H9 (cell line): ENCODE results near the gene DIP2C. TPM values are rescaled to one million over a fixed set of nuclear protein-coding genes. Genes with fewer than 3 reads are reported as not detected.

Source experiments
- DNase-seq: peaks from one replicate; pipeline ENCODE4 v3.0.0-alpha.2; 2017
- H2AFZ ChIP-seq: one replicate; pipeline ENCODE4 v1.6.1; 2013; ENCODE audit warnings: mild to moderate bottlenecking, low read length, control low read depth, moderate library complexity
- H2AK5ac ChIP-seq: 2 replicates; pipeline ENCODE4 v1.6.1; 2013; ENCODE audit warnings: low read length, control low read depth, mixed read lengths; ENCODE audit not compliant: insufficient read length
- H2BK120ac ChIP-seq: one replicate; pipeline ENCODE4 v1.6.1; 2013; ENCODE audit warnings: low read depth, mild to moderate bottlenecking, low read length, control low read depth, inconsistent platforms; ENCODE audit not compliant: poor library complexity, severe bottlenecking
- H2BK12ac ChIP-seq: 2 replicates; pipeline ENCODE4 v1.6.1; 2013; ENCODE audit warnings: low read length, control low read depth, mixed read lengths, low read depth; ENCODE audit not compliant: insufficient read length
- H2BK15ac ChIP-seq: 2 replicates; pipeline ENCODE4 v1.6.1; 2013; ENCODE audit warnings: low read depth, low read length, control low read depth
- H2BK20ac ChIP-seq: one replicate; pipeline ENCODE4 v1.6.1; 2013; ENCODE audit warnings: low read depth, mild to moderate bottlenecking, low read length, control low read depth, inconsistent platforms; ENCODE audit not compliant: poor library complexity, severe bottlenecking
- H2BK5ac ChIP-seq: 2 replicates; pipeline ENCODE4 v1.6.1; 2013; ENCODE audit warnings: low read length, control low read depth, mixed read lengths; ENCODE audit not compliant: insufficient read length
- H3K14ac ChIP-seq: 2 replicates; pipeline ENCODE4 v1.6.1; 2013; ENCODE audit warnings: low read length, control low read depth; ENCODE audit not compliant: insufficient read depth
- H3K18ac ChIP-seq: 2 replicates; pipeline ENCODE4 v1.6.1; 2013; ENCODE audit warnings: low read depth, mild to moderate bottlenecking, mixed read lengths, low read length, control low read depth; ENCODE audit not compliant: insufficient read length
- H3K23ac ChIP-seq: 2 replicates; pipeline ENCODE4 v1.6.1; 2013; ENCODE audit warnings: low read length, control low read depth, mixed read lengths, low read depth; ENCODE audit not compliant: insufficient read length
- H3K23me2 ChIP-seq: 2 replicates; pipeline ENCODE4 v1.6.1; 2013; ENCODE audit warnings: low read depth, mild to moderate bottlenecking, mixed read lengths, low read length, control low read depth; ENCODE audit not compliant: insufficient read length, poor library complexity, severe bottlenecking
- H3K27ac ChIP-seq: 2 replicates; pipeline ENCODE4 v1.5.1; 2013; ENCODE audit warnings: low read length, control low read depth, mixed read lengths, low read depth; ENCODE audit not compliant: insufficient read length
- H3K27me3 ChIP-seq: 2 replicates; pipeline ENCODE4 v1.6.1; 2013; ENCODE audit warnings: low read length, control low read depth, inconsistent platforms; ENCODE audit not compliant: insufficient read depth
- H3K4ac ChIP-seq: 2 replicates; pipeline ENCODE4 v1.6.1; 2013; ENCODE audit warnings: low read depth, mild to moderate bottlenecking, control low read depth, inconsistent platforms, low read length, moderate library complexity
- H3K4me1 ChIP-seq: 2 replicates; pipeline ENCODE4 v1.6.1; 2013; ENCODE audit warnings: low read length, control low read depth, inconsistent platforms; ENCODE audit not compliant: insufficient read depth
- H3K4me2 ChIP-seq: 2 replicates; pipeline ENCODE4 v1.6.1; 2013; ENCODE audit warnings: low read length, control low read depth, mixed read lengths; ENCODE audit not compliant: insufficient read length, insufficient read depth
- H3K56ac ChIP-seq: 2 replicates; pipeline ENCODE4 v1.6.1; 2013; ENCODE audit warnings: low read depth, mild to moderate bottlenecking, mixed read lengths, low read length, control low read depth; ENCODE audit not compliant: insufficient read length
- H3K79me1 ChIP-seq: 2 replicates; pipeline ENCODE4 v1.6.1; 2013; ENCODE audit warnings: low read depth, mild to moderate bottlenecking, moderate library complexity, low read length, control low read depth, inconsistent platforms; ENCODE audit not compliant: insufficient read depth, poor library complexity, severe bottlenecking
- H3K79me2 ChIP-seq: 2 replicates; pipeline ENCODE4 v1.6.1; 2013; ENCODE audit warnings: low read length, control low read depth, inconsistent platforms; ENCODE audit not compliant: insufficient read depth
- H3K9ac ChIP-seq: 2 replicates; pipeline ENCODE4 v1.6.1; 2013; ENCODE audit warnings: low read length, control low read depth, mixed read lengths; ENCODE audit not compliant: insufficient read length; ENCODE audit errors: extremely low read depth
- H3K9me3 ChIP-seq: one replicate; pipeline ENCODE4 v1.6.1; 2013; ENCODE audit warnings: low read depth, low read length, inconsistent platforms; ENCODE audit not compliant: control insufficient read depth
- H3T11ph ChIP-seq: one replicate; pipeline ENCODE4 v1.6.1; 2013; ENCODE audit warnings: mild to moderate bottlenecking, low read length, control low read depth, inconsistent platforms
- H4K20me1 ChIP-seq: one replicate; pipeline ENCODE4 v1.6.1; 2013; ENCODE audit not compliant: control insufficient read depth, insufficient read length, insufficient read depth
- H4K5ac ChIP-seq: 2 replicates; pipeline ENCODE4 v1.6.1; 2013; ENCODE audit warnings: low read depth, mild to moderate bottlenecking, mixed read lengths, low read length, control low read depth; ENCODE audit not compliant: insufficient read length
- H4K8ac ChIP-seq: replicated peaks from 2 replicates; pipeline ENCODE4 v1.6.1; 2013; ENCODE audit warnings: low read length, control low read depth, mixed read lengths, low read depth; ENCODE audit not compliant: insufficient read length
- H4K91ac ChIP-seq: 2 replicates; pipeline ENCODE4 v1.6.1; 2013; ENCODE audit warnings: low read depth, mild to moderate bottlenecking, moderate library complexity, mixed read lengths, low read length, control low read depth; ENCODE audit not compliant: insufficient read length
- H3K27ac Mint-ChIP-seq, 3 experiments: 2 replicates in 2 of 3; 3 replicates in 1 of 3; pipeline ENCODE4 v1.8.0; 2020 to 2021; ENCODE audit warnings: mixed read lengths in 3 of 3, mild to moderate bottlenecking in 1 of 3, moderate library complexity in 1 of 3
- H3K27me3 Mint-ChIP-seq: 2 replicates; pipeline ENCODE4 v1.8.0; 2021; ENCODE audit warnings: low read depth, mild to moderate bottlenecking, moderate library complexity, mixed read lengths
- H3K36me3 Mint-ChIP-seq, 3 experiments: 2 replicates in 2 of 3; 3 replicates in 1 of 3; pipeline ENCODE4 v1.8.0; 2020 to 2021; ENCODE audit warnings: low read depth in 3 of 3, mixed read lengths in 3 of 3; ENCODE audit not compliant: insufficient read depth in 1 of 3
- H3K4me1 Mint-ChIP-seq, 2 experiments: 2 replicates each; pipeline ENCODE4 v1.8.0; 2020; ENCODE audit warnings: mixed read lengths in 2 of 2
- H3K4me3 Mint-ChIP-seq, 2 experiments: 2 replicates in 1 of 2; 3 replicates in 1 of 2; pipeline ENCODE4 v1.8.0; 2020 to 2021; ENCODE audit warnings: mild to moderate bottlenecking in 2 of 2, mixed read lengths in 2 of 2, moderate library complexity in 1 of 2
- H3K9me3 Mint-ChIP-seq, 2 experiments: 2 replicates in 1 of 2; 3 replicates in 1 of 2; pipeline ENCODE4 v1.8.0; 2020; ENCODE audit warnings: mild to moderate bottlenecking in 2 of 2, mixed read lengths in 2 of 2, moderate library complexity in 1 of 2
- whole genome bisulfite sequencing: extraction: QIAGEN DNeasy Blood & Tissue Kit; methylation state at CpG from one replicate; pipeline ENCODE4 v1.1.7; 2013; ENCODE audit warnings: missing lambda C conversion rate, low lambda C conversion rate, mixed read lengths; ENCODE audit not compliant: insufficient read length; ENCODE audit errors: extremely low coverage; 5-methylcytosine and 5-hydroxymethylcytosine counted together
- total RNA-seq: library from RNA; stranded (reverse); gene quantifications from 2 replicates; pipeline ENCODE4 v1.2.1, GENCODE V29; 2021
- TF ChIP-seq, protein P1 (sequence below): fragments of 200-600 bp; sonication (generic); conservative IDR thresholded peaks from 3 replicates; pipeline ENCODE4 v1.8.0; 2021; ENCODE audit warnings: antibody characterized with exemption, mild to moderate bottlenecking

The DIP2C gene
- total RNA-seq, 1 experiment from 2014 or later, result 7.9 TPM

DNA sequence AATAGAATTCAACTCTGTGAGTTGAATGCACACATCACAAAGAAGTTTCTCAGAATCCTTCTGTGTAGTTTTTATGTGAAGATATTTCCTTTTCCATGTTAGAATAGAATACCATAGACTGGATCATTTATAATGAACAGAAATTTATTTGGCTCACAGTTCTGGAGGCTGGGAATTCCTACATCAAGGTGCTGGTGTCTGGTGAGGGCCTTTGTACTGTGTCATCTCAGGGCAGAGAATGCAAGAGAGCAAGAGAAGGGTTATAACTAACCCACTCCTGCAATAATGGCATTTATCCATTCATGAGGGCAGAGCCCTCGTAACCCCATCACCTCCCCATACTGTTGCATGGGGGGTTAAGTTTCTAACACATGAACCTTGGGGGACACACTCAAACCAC, 18.4 kb upstream of the DIP2C start:
- H3T11ph ChIP-seq, result no peak overlapping the region
- no peaks in the 10 kb centered on the region for H3K4me1 ChIP-seq
- no peak overlapping the region for H3K9ac ChIP-seq
- H3K79me1 ChIP-seq, result no peaks in the 10 kb centered on the region
- TF ChIP-seq, protein P1, sequence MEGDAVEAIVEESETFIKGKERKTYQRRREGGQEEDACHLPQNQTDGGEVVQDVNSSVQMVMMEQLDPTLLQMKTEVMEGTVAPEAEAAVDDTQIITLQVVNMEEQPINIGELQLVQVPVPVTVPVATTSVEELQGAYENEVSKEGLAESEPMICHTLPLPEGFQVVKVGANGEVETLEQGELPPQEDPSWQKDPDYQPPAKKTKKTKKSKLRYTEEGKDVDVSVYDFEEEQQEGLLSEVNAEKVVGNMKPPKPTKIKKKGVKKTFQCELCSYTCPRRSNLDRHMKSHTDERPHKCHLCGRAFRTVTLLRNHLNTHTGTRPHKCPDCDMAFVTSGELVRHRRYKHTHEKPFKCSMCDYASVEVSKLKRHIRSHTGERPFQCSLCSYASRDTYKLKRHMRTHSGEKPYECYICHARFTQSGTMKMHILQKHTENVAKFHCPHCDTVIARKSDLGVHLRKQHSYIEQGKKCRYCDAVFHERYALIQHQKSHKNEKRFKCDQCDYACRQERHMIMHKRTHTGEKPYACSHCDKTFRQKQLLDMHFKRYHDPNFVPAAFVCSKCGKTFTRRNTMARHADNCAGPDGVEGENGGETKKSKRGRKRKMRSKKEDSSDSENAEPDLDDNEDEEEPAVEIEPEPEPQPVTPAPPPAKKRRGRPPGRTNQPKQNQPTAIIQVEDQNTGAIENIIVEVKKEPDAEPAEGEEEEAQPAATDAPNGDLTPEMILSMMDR, result no peak
- H2BK20ac ChIP-seq, result no peak overlapping the region
- no peak overlapping the region for H4K5ac ChIP-seq
- H3K4me2 ChIP-seq, result no peak overlapping the region
- no peak overlapping the region for H3K4ac ChIP-seq
- H4K20me1 ChIP-seq, result no peaks in the 10 kb centered on the region
- Mint-ChIP-seq H3K27ac (no peak overlapping the region), H3K9me3 (peaks cover 1 to 4% of the 10 kb centered on the region in 2 experiments; a peak in 3 of 5 replicates), H3K4me3 (no peak overlapping the region), H3K4me1 (no peaks in the 10 kb centered on the region), H3K36me3 (no peaks in the 10 kb centered on the region), H3K27me3 (peaks cover 21% of the 10 kb centered on the region)
- DNase-seq, result no peak
- H3K79me2 ChIP-seq, result no peaks in the 10 kb centered on the region
- no peaks in the 10 kb centered on the region for H3K23me2 ChIP-seq
- no peak overlapping the region for H2BK12ac ChIP-seq
- no peaks in the 10 kb centered on the region for H3K27me3 ChIP-seq
- no CpG with 5 or more reads among the region's 1 CpG for WGBS
- no peak overlapping the region for H2BK15ac ChIP-seq
- H3K14ac ChIP-seq, result no peak overlapping the region
- no peak overlapping the region for H2AK5ac ChIP-seq
- H3K18ac ChIP-seq, result no peak overlapping the region
- H2BK5ac ChIP-seq, result no peak overlapping the region
- no peak overlapping the region for H3K56ac ChIP-seq
- no peak overlapping the region for H3K23ac ChIP-seq
- no peak overlapping the region for H4K8ac ChIP-seq
- no peak overlapping the region for H4K91ac ChIP-seq
- H2AFZ ChIP-seq, result no peak overlapping the region
- H3K9me3 ChIP-seq, result no peaks in the 10 kb centered on the region
- no peak overlapping the region for H2BK120ac ChIP-seq
- no peak overlapping the region for H3K27ac ChIP-seq
